SK-N-SH treated with all-trans-retinoic acid at 6 μM for 48 hours (cell line): ENCODE measurements around the gene MT1F.

Source experiments
- ESRRG ChIP-seq: fragments of 250-450 bp; sonication (Bioruptor Pico); IDR thresholded peaks from 2 replicates; pipeline ENCODE4 v1.6.1; 2021; ENCODE audit warnings: mild to moderate bottlenecking
- ZNF8 ChIP-seq: fragments of 450-650 bp; formaldehyde crosslinking; IDR thresholded peaks from 2 replicates; pipeline ENCODE4 v1.5.0; 2020; ENCODE audit warnings: mild to moderate bottlenecking, moderate library complexity
- TF ChIP-seq, protein P1 (sequence below): fragments of 250-450 bp; sonication (Bioruptor Pico); IDR thresholded peaks from 2 replicates; pipeline ENCODE4 v1.8.0; 2020; ENCODE audit warnings: mild to moderate bottlenecking, moderate library complexity, borderline replicate concordance
- TF ChIP-seq, protein P2 (sequence below): fragments of 250-450 bp; sonication (Bioruptor Pico); IDR thresholded peaks from 2 replicates; pipeline ENCODE4 v1.5.0; 2020; ENCODE audit warnings: mild to moderate bottlenecking, moderate library complexity
- TF ChIP-seq, protein P3 (sequence below): fragments of 250-450 bp; sonication (Bioruptor Pico); IDR thresholded peaks from 2 replicates; pipeline ENCODE4 v1.5.1; 2021; ENCODE audit warnings: mild to moderate bottlenecking, moderate library complexity
- TF ChIP-seq, protein P4 (sequence below): fragments of 250-450 bp; sonication (Bioruptor Pico); IDR thresholded peaks from 2 replicates; pipeline ENCODE4 v1.5.1; 2020; ENCODE audit warnings: low read depth, mild to moderate bottlenecking, moderate library complexity

DNA sequence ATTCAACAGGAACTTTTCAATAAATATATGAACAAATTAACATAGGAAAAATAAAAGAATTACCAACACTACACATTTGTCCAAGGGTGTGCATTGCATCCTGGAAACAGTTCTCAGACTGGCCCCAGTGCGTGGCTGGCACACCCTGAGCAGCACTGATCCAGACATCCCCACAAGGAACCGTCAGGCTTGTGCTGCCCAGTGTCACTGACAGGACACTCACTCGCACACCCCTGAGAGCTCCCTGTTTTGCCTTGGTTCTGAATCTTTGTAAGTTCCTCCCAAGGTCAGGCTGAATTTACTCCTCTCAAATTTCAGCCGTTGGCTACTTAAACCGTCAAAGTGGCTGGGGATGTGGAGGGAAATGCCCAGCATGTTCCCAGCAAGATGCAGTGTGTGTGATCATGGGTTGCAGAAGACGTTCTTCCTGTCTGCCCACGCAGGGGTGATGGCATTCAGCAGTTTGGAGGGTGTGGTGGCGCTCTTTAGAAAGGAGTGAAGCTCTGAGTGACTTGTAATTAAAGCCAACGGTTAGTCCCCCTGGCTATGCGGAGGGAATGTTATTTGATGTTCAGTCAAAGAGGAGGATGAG, 47.6 kb upstream of the MT1F start:
- TF ChIP-seq, protein P1, sequence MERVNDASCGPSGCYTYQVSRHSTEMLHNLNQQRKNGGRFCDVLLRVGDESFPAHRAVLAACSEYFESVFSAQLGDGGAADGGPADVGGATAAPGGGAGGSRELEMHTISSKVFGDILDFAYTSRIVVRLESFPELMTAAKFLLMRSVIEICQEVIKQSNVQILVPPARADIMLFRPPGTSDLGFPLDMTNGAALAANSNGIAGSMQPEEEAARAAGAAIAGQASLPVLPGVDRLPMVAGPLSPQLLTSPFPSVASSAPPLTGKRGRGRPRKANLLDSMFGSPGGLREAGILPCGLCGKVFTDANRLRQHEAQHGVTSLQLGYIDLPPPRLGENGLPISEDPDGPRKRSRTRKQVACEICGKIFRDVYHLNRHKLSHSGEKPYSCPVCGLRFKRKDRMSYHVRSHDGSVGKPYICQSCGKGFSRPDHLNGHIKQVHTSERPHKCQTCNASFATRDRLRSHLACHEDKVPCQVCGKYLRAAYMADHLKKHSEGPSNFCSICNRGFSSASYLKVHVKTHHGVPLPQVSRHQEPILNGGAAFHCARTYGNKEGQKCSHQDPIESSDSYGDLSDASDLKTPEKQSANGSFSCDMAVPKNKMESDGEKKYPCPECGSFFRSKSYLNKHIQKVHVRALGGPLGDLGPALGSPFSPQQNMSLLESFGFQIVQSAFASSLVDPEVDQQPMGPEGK (CRISPR knock-in tag) = no peak
- TF ChIP-seq, protein P2, sequence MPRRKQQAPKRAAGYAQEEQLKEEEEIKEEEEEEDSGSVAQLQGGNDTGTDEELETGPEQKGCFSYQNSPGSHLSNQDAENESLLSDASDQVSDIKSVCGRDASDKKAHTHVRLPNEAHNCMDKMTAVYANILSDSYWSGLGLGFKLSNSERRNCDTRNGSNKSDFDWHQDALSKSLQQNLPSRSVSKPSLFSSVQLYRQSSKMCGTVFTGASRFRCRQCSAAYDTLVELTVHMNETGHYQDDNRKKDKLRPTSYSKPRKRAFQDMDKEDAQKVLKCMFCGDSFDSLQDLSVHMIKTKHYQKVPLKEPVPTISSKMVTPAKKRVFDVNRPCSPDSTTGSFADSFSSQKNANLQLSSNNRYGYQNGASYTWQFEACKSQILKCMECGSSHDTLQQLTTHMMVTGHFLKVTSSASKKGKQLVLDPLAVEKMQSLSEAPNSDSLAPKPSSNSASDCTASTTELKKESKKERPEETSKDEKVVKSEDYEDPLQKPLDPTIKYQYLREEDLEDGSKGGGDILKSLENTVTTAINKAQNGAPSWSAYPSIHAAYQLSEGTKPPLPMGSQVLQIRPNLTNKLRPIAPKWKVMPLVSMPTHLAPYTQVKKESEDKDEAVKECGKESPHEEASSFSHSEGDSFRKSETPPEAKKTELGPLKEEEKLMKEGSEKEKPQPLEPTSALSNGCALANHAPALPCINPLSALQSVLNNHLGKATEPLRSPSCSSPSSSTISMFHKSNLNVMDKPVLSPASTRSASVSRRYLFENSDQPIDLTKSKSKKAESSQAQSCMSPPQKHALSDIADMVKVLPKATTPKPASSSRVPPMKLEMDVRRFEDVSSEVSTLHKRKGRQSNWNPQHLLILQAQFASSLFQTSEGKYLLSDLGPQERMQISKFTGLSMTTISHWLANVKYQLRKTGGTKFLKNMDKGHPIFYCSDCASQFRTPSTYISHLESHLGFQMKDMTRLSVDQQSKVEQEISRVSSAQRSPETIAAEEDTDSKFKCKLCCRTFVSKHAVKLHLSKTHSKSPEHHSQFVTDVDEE (CRISPR knock-in tag) = no peak
- no peak for TF ChIP-seq ZNF8
- TF ChIP-seq, protein P3, sequence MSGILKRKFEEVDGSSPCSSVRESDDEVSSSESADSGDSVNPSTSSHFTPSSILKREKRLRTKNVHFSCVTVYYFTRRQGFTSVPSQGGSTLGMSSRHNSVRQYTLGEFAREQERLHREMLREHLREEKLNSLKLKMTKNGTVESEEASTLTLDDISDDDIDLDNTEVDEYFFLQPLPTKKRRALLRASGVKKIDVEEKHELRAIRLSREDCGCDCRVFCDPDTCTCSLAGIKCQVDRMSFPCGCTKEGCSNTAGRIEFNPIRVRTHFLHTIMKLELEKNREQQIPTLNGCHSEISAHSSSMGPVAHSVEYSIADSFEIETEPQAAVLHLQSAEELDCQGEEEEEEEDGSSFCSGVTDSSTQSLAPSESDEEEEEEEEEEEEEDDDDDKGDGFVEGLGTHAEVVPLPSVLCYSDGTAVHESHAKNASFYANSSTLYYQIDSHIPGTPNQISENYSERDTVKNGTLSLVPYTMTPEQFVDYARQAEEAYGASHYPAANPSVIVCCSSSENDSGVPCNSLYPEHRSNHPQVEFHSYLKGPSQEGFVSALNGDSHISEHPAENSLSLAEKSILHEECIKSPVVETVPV = no peak
- TF ChIP-seq ESRRG (CRISPR knock-in tag) = no peak
- TF ChIP-seq, protein P4, sequence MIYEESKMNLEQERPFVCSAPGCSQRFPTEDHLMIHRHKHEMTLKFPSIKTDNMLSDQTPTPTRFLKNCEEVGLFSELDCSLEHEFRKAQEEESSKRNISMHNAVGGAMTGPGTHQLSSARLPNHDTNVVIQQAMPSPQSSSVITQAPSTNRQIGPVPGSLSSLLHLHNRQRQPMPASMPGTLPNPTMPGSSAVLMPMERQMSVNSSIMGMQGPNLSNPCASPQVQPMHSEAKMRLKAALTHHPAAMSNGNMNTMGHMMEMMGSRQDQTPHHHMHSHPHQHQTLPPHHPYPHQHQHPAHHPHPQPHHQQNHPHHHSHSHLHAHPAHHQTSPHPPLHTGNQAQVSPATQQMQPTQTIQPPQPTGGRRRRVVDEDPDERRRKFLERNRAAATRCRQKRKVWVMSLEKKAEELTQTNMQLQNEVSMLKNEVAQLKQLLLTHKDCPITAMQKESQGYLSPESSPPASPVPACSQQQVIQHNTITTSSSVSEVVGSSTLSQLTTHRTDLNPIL (CRISPR knock-in tag) = no peak
